Measurements from ENCODE around the gene SAXO2. TPM values are rescaled to one million over a fixed set of nuclear protein-coding genes. Genes with fewer than 3 reads are reported as not detected.
"Not testable (repeated sequence)": the region's sequence is repeated elsewhere in the genome, so short reads cannot be mapped to it uniquely, and the experiment has no call there.

SAXO2 gene
- total and polyA plus RNA-seq, 2 donors, result 0.80 to 6.0 TPM

- whole genome bisulfite sequencing, result 96% methylated on average over 10 of the region's 10 CpGs
Observed at GRCh38 chr15:82325646-82326045, 63.0 kb downstream of the SAXO2 start.

DNA sequence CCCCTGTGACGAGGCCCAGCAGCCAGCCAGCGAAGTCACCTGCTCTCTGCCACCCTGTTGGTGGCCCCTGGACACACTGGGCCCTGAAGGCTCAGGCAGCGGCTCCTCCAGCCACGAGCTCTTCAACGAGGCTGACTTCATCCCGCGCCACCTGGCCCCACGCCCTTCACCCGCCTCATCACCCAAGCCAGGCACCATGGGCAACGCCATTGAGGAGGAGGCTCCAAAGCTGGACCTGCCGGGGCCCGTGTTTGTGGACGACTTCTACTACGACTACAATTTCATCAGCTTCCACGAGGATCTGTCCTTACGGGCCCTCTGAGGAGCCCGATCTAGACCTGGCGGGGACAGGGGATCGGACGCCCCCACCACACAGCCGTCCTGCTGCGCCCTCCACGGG, 64.3 kb downstream of the SAXO2 start:
- H3K27me3 ChIP-seq (ENCODE audit: control insufficient read depth in 2 of 2, insufficient read depth in 1 of 2, low read length in 1 of 2); H3K36me3 ChIP-seq (ENCODE audit: control insufficient read depth in 2 of 2, insufficient read depth in 2 of 2, low read length in 1 of 2); H3K27ac ChIP-seq (ENCODE audit: low read depth in 1 of 2, low read length in 1 of 2); H3K9me3 ChIP-seq (ENCODE audit: control insufficient read depth in 2 of 2, insufficient read depth in 1 of 2, low read length in 1 of 2); DNase-seq (ENCODE audit: low read depth in 6 of 9, low spot score in 9 of 9); H3K4me3 ChIP-seq (ENCODE audit: low read length in 2 of 2): not testable (repeated sequence)
- 91% methylated on average over 21 of the region's 23 CpGs for WGBS
- peaks cover 6 to 10% of the 10 kb centered on the region in 2 donors for H3K4me1 ChIP-seq (ENCODE audit: control insufficient read depth in 2 of 2, insufficient read depth in 2 of 2, low read length in 2 of 2)

More at GRCh38 chr15:82325646-82326045, 63.0 kb downstream of the SAXO2 start:
- H3K4me1 ChIP-seq (ENCODE audit: control insufficient read depth in 2 of 2, insufficient read depth in 2 of 2, low read length in 2 of 2); H3K4me3 ChIP-seq (ENCODE audit: low read length in 2 of 2); H3K9me3 ChIP-seq (ENCODE audit: control insufficient read depth in 2 of 2, insufficient read depth in 1 of 2, low read length in 1 of 2); DNase-seq (ENCODE audit: low read depth in 6 of 9, low spot score in 9 of 9); H3K27ac ChIP-seq (ENCODE audit: low read depth in 1 of 2, low read length in 1 of 2); H3K36me3 ChIP-seq (ENCODE audit: control insufficient read depth in 2 of 2, insufficient read depth in 2 of 2, low read length in 1 of 2); H3K27me3 ChIP-seq (ENCODE audit: control insufficient read depth in 2 of 2, insufficient read depth in 1 of 2, low read length in 1 of 2): not testable (repeated sequence)

- H3K4me1 ChIP-seq (ENCODE audit: control insufficient read depth in 2 of 2, insufficient read depth in 2 of 2, low read length in 2 of 2), result peaks cover 6 to 14% of the 10 kb centered on the region in 2 donors
- H3K9me3 ChIP-seq (ENCODE audit: control insufficient read depth in 2 of 2, insufficient read depth in 1 of 2, low read length in 1 of 2); H3K36me3 ChIP-seq (ENCODE audit: control insufficient read depth in 2 of 2, insufficient read depth in 2 of 2, low read length in 1 of 2); H3K27ac ChIP-seq (ENCODE audit: low read depth in 1 of 2, low read length in 1 of 2); DNase-seq (ENCODE audit: low read depth in 6 of 9, low spot score in 9 of 9); H3K27me3 ChIP-seq (ENCODE audit: control insufficient read depth in 2 of 2, insufficient read depth in 1 of 2, low read length in 1 of 2); H3K4me3 ChIP-seq (ENCODE audit: low read length in 2 of 2): not testable (repeated sequence)
- WGBS, result 96% methylated on average over 8 of the region's 10 CpGs
Observed at GRCh38 chr15:82327372-82327771, 64.8 kb downstream of the SAXO2 start.

DNA sequence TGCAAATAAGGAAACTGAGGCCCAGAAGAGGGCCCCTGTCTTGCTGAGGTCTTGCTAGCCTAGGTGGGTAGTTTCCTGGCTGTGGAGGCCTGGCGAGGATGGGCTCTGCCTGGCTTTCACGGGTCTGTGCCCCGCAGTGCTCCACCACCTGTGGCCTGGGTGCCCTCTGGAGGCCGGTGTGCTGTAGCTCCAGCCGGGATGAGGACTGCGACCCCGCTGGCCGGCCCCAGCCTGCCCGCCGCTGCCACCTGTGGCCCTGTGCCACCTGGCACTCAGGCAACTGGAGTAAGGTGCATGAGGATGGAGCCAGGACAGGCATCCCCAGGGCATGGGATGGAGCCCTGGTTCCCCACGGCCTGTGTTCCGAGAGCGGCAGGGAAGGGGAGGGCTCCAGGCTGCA, 66.4 kb downstream of the SAXO2 start:
- not testable (repeated sequence) for H3K27ac ChIP-seq (ENCODE audit: low read depth in 1 of 2, low read length in 1 of 2); H3K27me3 ChIP-seq (ENCODE audit: control insufficient read depth in 2 of 2, insufficient read depth in 1 of 2, low read length in 1 of 2); H3K4me3 ChIP-seq (ENCODE audit: low read length in 2 of 2); H3K36me3 ChIP-seq (ENCODE audit: control insufficient read depth in 2 of 2, insufficient read depth in 2 of 2, low read length in 1 of 2); H3K9me3 ChIP-seq (ENCODE audit: control insufficient read depth in 2 of 2, insufficient read depth in 1 of 2, low read length in 1 of 2); DNase-seq (ENCODE audit: low read depth in 6 of 9, low spot score in 9 of 9)
- peaks cover 11 to 24% of the 10 kb centered on the region in 2 donors for H3K4me1 ChIP-seq (ENCODE audit: control insufficient read depth in 2 of 2, insufficient read depth in 2 of 2, low read length in 2 of 2)
- WGBS, result 97% methylated on average over 7 of the region's 13 CpGs

GRCh38 chr15:82330921-82331320, 68.3 kb downstream of the SAXO2 start:
- not testable (repeated sequence) for H3K9me3 ChIP-seq (ENCODE audit: control insufficient read depth in 2 of 2, insufficient read depth in 1 of 2, low read length in 1 of 2); H3K36me3 ChIP-seq (ENCODE audit: control insufficient read depth in 2 of 2, insufficient read depth in 2 of 2, low read length in 1 of 2); H3K27me3 ChIP-seq (ENCODE audit: control insufficient read depth in 2 of 2, insufficient read depth in 1 of 2, low read length in 1 of 2); H3K4me3 ChIP-seq (ENCODE audit: low read length in 2 of 2); H3K27ac ChIP-seq (ENCODE audit: low read depth in 1 of 2, low read length in 1 of 2); DNase-seq (ENCODE audit: low read depth in 6 of 9, low spot score in 9 of 9)
- H3K4me1 ChIP-seq (ENCODE audit: control insufficient read depth in 2 of 2, insufficient read depth in 2 of 2, low read length in 2 of 2), result peaks cover 11 to 24% of the 10 kb centered on the region in 2 donors
- WGBS, result 97% methylated on average over 7 of the region's 11 CpGs

DNA sequence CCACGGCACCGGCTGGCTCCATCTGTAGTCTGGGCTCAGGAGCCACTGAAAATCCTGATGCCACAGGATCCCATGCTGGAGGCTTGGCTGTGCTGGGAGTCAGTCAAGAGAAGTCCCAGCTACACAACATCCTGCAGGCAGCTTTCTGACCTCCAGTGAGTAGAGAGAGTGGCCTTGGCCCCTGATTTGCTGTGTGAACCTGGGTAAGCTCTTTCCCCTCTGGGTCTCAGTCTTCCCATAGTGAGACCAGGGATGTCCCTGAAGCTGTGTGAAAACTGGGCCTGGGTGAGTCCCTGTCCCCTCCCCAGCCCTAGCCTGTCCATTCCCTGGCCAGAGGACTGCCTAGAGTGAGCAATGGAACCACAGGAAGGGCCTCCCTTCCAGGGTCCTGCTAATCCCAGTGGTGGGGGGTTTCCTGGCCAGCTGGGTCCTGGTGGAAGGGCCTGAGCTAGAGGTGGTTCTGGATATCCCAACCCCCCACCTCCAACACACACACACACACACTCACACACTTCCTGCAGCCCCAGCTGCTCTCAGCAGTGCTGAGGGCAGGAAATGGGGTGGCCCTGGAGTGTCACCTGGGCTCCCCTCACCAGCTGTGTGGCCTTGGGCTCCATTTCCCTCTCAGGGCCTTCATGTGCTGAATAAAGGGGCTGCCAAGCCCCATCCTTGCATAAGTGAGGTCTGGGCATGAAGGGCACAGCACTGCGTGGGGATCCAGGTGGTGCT, 69.1 kb downstream of the SAXO2 start:
- Histone ChIP-seq H3K27ac (ENCODE audit: low read depth in 1 of 2, low read length in 1 of 2) (peak overlapping the region; percentile 52 to 79), H3K4me1 (ENCODE audit: control insufficient read depth in 2 of 2, insufficient read depth in 2 of 2, low read length in 2 of 2) (peaks cover 11 to 24% of the 10 kb centered on the region in 2 donors)
- WGBS, result 62% methylated on average over 3 of the region's 3 CpGs
- not testable (repeated sequence) for H3K9me3 ChIP-seq (ENCODE audit: control insufficient read depth in 2 of 2, insufficient read depth in 1 of 2, low read length in 1 of 2); H3K4me3 ChIP-seq (ENCODE audit: low read length in 2 of 2); H3K27me3 ChIP-seq (ENCODE audit: control insufficient read depth in 2 of 2, insufficient read depth in 1 of 2, low read length in 1 of 2); H3K36me3 ChIP-seq (ENCODE audit: control insufficient read depth in 2 of 2, insufficient read depth in 2 of 2, low read length in 1 of 2)
- peak in 4 of 9 donors; percentile 3 to 49 (median 14) for DNase-seq (ENCODE audit: low read depth in 6 of 9, low spot score in 9 of 9)

DNA sequence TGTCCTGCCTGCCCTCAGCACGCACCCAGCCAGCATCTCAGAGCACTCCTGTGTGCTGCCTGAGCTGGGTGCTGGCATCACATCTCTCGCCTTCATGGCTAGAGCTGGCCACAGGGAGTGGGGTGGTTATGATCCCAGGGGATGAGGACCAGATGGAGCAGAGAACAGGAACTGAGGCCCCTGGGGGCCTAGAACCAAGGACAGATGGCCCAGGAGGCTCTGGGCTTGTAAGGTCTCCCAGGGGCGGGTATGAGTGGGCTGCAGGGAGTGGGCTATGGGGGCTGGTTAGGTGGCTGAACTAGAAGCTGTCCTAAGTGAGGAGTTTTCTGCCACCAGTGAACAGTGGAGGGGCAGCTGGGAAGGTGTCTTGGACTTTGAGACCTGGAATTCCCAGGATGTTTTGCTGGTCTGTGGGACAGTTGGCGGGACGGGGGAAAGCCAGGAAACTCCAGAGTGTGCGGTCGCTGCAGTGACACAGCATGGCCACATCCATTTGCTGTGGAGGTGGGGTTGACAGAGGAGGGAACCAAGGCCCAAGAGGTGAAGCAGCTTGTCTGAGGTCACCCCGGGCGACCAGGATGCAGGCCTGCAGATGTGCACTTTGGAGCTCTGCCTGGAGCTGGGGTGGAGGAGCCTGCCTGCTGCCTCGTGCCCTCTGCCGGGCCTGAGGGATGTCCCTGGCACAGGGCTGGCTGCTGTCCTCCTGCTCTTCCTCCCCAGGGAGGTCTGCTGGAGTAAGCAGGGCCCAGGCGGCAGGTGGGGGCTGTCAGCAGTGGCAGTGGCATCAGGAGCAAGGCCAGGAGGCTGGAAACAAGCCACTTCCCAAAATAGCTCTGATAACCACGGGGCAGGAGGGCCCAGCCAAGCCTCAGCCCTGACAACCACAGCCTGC, 70.3 kb downstream of the SAXO2 start:
- H3K9me3 ChIP-seq (ENCODE audit: control insufficient read depth in 2 of 2, insufficient read depth in 1 of 2, low read length in 1 of 2); H3K27ac ChIP-seq (ENCODE audit: low read depth in 1 of 2, low read length in 1 of 2); H3K36me3 ChIP-seq (ENCODE audit: control insufficient read depth in 2 of 2, insufficient read depth in 2 of 2, low read length in 1 of 2); H3K4me3 ChIP-seq (ENCODE audit: low read length in 2 of 2); H3K27me3 ChIP-seq (ENCODE audit: control insufficient read depth in 2 of 2, insufficient read depth in 1 of 2, low read length in 1 of 2): not testable (repeated sequence)
- peaks cover 11 to 24% of the 10 kb centered on the region in 2 donors for H3K4me1 ChIP-seq (ENCODE audit: control insufficient read depth in 2 of 2, insufficient read depth in 2 of 2, low read length in 2 of 2)
- DNase-seq (ENCODE audit: low read depth in 6 of 9, low spot score in 9 of 9), result peak in 1 of 9 donors; percentile 9
- WGBS, result 49% methylated on average over 8 of the region's 13 CpGs

- peaks cover 11 to 24% of the 10 kb centered on the region in 2 donors for H3K4me1 ChIP-seq (ENCODE audit: control insufficient read depth in 2 of 2, insufficient read depth in 2 of 2, low read length in 2 of 2)
- 89% methylated on average over 34 of the region's 43 CpGs for WGBS
- not testable (repeated sequence) for H3K27ac ChIP-seq (ENCODE audit: low read depth in 1 of 2, low read length in 1 of 2); H3K36me3 ChIP-seq (ENCODE audit: control insufficient read depth in 2 of 2, insufficient read depth in 2 of 2, low read length in 1 of 2); H3K27me3 ChIP-seq (ENCODE audit: control insufficient read depth in 2 of 2, insufficient read depth in 1 of 2, low read length in 1 of 2); H3K4me3 ChIP-seq (ENCODE audit: low read length in 2 of 2); H3K9me3 ChIP-seq (ENCODE audit: control insufficient read depth in 2 of 2, insufficient read depth in 1 of 2, low read length in 1 of 2); DNase-seq (ENCODE audit: low read depth in 6 of 9, low spot score in 9 of 9)
Observed at GRCh38 chr15:82333603-82334553, 71.3 kb downstream of the SAXO2 start.
